A673 (cell line): ENCODE data around the gene CCDC61.

Experiments used
- CTCF ChIP-seq: fragments of 300-800, 200-600 bp; sonication (generic); conservative IDR thresholded peaks from 2 replicates; pipeline ENCODE4 v1.5.1; 2017; ENCODE audit warnings: low read depth, mild to moderate bottlenecking, antibody characterized with exemption, low read length, moderate library complexity, mixed read lengths
- EZH2 ChIP-seq: fragments of 200-600 bp; sonication (generic); IDR thresholded peaks from 2 replicates; pipeline ENCODE4 v1.6.1; 2017; ENCODE audit warnings: borderline replicate concordance, low read depth, mild to moderate bottlenecking, mixed read lengths, antibody characterized with exemption, low read length; ENCODE audit not compliant: poor library complexity, severe bottlenecking

DNA sequence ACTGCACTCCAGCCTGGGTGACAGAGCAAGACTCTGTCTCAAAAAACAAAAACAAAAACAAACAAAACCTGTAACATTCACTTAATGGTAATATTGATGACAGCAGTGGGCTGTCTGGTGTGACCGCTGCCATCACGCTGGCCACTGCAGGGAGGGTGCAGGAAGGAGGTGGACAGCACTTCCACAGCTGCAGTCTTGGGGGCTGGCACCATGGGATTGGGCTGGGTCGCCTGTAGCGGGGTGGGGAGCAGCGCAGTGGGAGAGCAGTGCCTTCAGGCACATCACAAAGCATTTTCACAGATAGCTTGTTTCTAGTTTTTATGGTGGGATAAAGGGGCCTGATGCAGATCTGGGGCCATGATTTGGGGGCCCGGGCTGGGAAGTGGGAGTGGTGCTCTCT is 40.3 kb downstream of the CCDC61 start:
- no peak for TF ChIP-seq CTCF
- no peak for TF ChIP-seq EZH2
